Transverse colon (tissue), 4 donors: ENCODE results near the gene JPH3.

Experiments used
- CTCF ChIP-seq, 5 experiments: fragments of 200-600 bp in 3 of 5; fragments of 450-650 bp in 2 of 5; sonication (generic) in 3 of 5; IDR thresholded peaks; 1 replicate in 2 of 5; 2 replicates in 3 of 5; pipeline ENCODE4 v1.5.1; 2016 to 2017; ENCODE audit warnings: antibody characterized with exemption in 5 of 5, inconsistent platforms in 3 of 5, mild to moderate bottlenecking in 2 of 5, moderate library complexity in 1 of 5
- POLR2AphosphoS5 ChIP-seq, 3 donors: sonication (generic); formaldehyde crosslinking; IDR thresholded peaks; one replicate each; pipeline ENCODE4 v1.6.1; 2016; ENCODE audit warnings: antibody characterized with exemption in 3 of 3

GRCh38 chr16:87731607-87732006 lies 129.3 kb downstream of the JPH3 start:
- TF ChIP-seq CTCF (IDR thresholded peaks at IDR 0.05) (no peak), POLR2AphosphoS5 (IDR thresholded peaks at IDR 0.05) (no peak)
